OCI-LY1 (cell line): ENCODE measurements around the gene RANGAP1.

ENCODE experiments used
- H2AFZ ChIP-seq: fragments of 200-600 bp; sonication (generic), shearing (Covaris generic); 2 replicates; pipeline ENCODE4 v1.6.0; 2014; ENCODE audit warnings: antibody characterized with exemption, mild to moderate bottlenecking, low read length
- H3F3A ChIP-seq: fragments of 200-600 bp; sonication (generic), shearing (Covaris generic); 2 replicates; pipeline ENCODE4 v1.6.0; 2014; ENCODE audit warnings: mild to moderate bottlenecking, antibody characterized with exemption, low read length, moderate library complexity; ENCODE audit not compliant: insufficient read depth
- H3K27ac ChIP-seq: fragments of 200-600 bp; sonication (generic); 2 replicates; pipeline ENCODE4 v1.5.1; 2014; ENCODE audit warnings: low read length, mixed run types, mild to moderate bottlenecking, low read depth; ENCODE audit not compliant: poor library complexity, severe bottlenecking
- H3K27me3 ChIP-seq: fragments of 200-600 bp; sonication (generic); 2 replicates; pipeline ENCODE4 v1.6.0; 2014; ENCODE audit warnings: antibody characterized with exemption, mild to moderate bottlenecking, low read length, moderate library complexity; ENCODE audit not compliant: insufficient read depth
- H3K36me3 ChIP-seq: fragments of 200-600 bp; sonication (generic); 2 replicates; pipeline ENCODE4 v1.6.1; 2014; ENCODE audit warnings: mild to moderate bottlenecking, antibody characterized with exemption, low read length, moderate library complexity, mixed read lengths; ENCODE audit not compliant: insufficient read depth
- H3K4me1 ChIP-seq: fragments of 200-600 bp; sonication (generic); 2 replicates; pipeline ENCODE4 v1.5.1; 2014; ENCODE audit warnings: mild to moderate bottlenecking, low read length, moderate library complexity; ENCODE audit not compliant: insufficient read depth, severe bottlenecking
- H3K4me2 ChIP-seq: fragments of 200-600 bp; sonication (generic), shearing (Covaris generic); 2 replicates; pipeline ENCODE4 v1.6.1; 2014; ENCODE audit warnings: low read length
- H3K4me3 ChIP-seq: fragments of 200-600 bp; sonication (generic); 2 replicates; pipeline ENCODE4 v1.5.1; 2014; ENCODE audit warnings: low read length, low read depth, mild to moderate bottlenecking, mixed read lengths; ENCODE audit not compliant: poor library complexity, severe bottlenecking
- H3K79me2 ChIP-seq: fragments of 200-600 bp; shearing (Covaris generic); 2 replicates; pipeline ENCODE4 v1.6.1; 2016; ENCODE audit warnings: mixed run types, low read length, mixed read lengths; ENCODE audit not compliant: insufficient read depth
- H3K9ac ChIP-seq: fragments of 200-600 bp; sonication (generic), shearing (Covaris generic); 2 replicates; pipeline ENCODE4 v1.6.1; 2014; ENCODE audit warnings: mild to moderate bottlenecking, low read length, mixed read lengths
- H3K9me2 ChIP-seq: fragments of 200-600 bp; sonication (generic), shearing (Covaris generic); 2 replicates; pipeline ENCODE4 v1.6.1; 2014; ENCODE audit warnings: low read depth, mild to moderate bottlenecking, low read length, mixed read lengths
- H3K9me3 ChIP-seq: fragments of 200-600 bp; shearing (Covaris generic); 2 replicates; pipeline ENCODE4 v1.6.1; 2014; ENCODE audit warnings: low read length, mixed read lengths
- H4K20me1 ChIP-seq: fragments of 200-600 bp; sonication (generic), shearing (Covaris generic); 2 replicates; pipeline ENCODE4 v1.6.0; 2016; ENCODE audit warnings: mild to moderate bottlenecking, low read length; ENCODE audit not compliant: insufficient read depth
- EZH2 ChIP-seq: fragments of 200-600 bp; sonication (generic), shearing (Covaris generic); IDR thresholded peaks from 2 replicates; pipeline ENCODE4 v1.8.0; 2017; ENCODE audit warnings: borderline replicate concordance, mixed run types, mild to moderate bottlenecking, antibody characterized with exemption, low read length, moderate library complexity, mixed read lengths
- TF ChIP-seq, protein P1 (sequence below): fragments of 200-600 bp; sonication (generic), shearing (Covaris generic); IDR thresholded peaks from 2 replicates; pipeline ENCODE4 v1.5.1; 2017; ENCODE audit warnings: mild to moderate bottlenecking, antibody characterized with exemption, low read length, moderate library complexity, mixed read lengths

The RANGAP1 gene

DNA sequence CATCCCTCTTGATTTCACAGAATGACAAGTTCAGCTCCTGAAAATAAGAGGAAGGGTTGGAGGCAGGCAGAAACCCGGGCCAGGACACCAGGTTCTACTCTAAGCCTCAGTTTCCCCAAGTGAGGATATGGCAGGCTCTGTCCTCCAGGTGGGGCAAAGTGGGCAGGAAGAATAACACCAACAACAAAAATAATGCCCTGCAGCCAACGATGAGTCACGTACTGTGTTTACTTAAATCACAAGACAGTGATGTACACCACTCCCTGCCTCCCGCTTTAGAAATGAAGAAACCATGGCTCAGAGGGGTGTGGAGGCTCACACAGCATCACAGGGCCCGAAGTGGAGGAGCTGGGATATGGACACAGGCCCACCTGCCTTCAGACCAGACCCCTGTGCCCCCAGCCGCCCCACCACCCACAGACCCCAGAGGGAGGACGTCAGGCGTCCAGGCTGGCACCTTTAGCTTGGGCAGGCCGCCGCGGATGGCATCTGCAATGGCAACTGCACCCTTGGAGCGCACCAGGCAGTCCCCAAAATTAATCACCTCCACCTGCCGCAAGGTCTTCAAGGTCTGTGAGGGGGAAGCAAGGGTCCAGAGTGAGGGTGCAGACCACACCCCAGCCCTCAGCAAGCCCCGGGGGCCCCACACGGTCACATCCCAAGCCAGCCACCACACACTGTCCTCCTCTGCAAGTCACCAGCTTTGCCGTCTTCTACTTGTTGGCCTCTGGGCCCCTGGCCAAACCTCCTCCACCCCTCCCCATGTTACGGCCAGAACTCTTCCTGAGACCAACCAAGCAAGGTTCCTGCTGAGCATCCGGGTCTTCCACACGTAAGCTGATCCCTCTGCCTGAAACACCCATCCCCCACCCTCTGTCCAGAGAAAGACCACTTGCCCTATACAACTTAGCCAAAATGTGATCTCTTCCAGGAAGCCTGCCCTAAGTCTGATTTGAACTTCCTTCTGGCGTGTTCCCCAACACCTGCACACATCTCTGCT, 29.4 kb downstream of the RANGAP1 start:
- H3K27ac ChIP-seq, result no peak overlapping the region
- no peaks in the 10 kb centered on the region for H3K4me1 ChIP-seq
- H3K4me2 ChIP-seq, result no peak overlapping the region
- no peaks in the 10 kb centered on the region for H3K27me3 ChIP-seq
- no peaks in the 10 kb centered on the region for H3K9me2 ChIP-seq
- no peaks in the 10 kb centered on the region for H3K9me3 ChIP-seq
- H3K36me3 ChIP-seq, result peaks cover 95% of the 10 kb centered on the region
- no peak overlapping the region for H3K9ac ChIP-seq
- no peaks in the 10 kb centered on the region for H4K20me1 ChIP-seq
- TF ChIP-seq, protein P1, sequence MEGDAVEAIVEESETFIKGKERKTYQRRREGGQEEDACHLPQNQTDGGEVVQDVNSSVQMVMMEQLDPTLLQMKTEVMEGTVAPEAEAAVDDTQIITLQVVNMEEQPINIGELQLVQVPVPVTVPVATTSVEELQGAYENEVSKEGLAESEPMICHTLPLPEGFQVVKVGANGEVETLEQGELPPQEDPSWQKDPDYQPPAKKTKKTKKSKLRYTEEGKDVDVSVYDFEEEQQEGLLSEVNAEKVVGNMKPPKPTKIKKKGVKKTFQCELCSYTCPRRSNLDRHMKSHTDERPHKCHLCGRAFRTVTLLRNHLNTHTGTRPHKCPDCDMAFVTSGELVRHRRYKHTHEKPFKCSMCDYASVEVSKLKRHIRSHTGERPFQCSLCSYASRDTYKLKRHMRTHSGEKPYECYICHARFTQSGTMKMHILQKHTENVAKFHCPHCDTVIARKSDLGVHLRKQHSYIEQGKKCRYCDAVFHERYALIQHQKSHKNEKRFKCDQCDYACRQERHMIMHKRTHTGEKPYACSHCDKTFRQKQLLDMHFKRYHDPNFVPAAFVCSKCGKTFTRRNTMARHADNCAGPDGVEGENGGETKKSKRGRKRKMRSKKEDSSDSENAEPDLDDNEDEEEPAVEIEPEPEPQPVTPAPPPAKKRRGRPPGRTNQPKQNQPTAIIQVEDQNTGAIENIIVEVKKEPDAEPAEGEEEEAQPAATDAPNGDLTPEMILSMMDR, result no peak
- TF ChIP-seq EZH2, result no peak
- H2AFZ ChIP-seq, result no peak overlapping the region
- no peaks in the 10 kb centered on the region for H3F3A ChIP-seq
- no peak overlapping the region for H3K4me3 ChIP-seq
- no peaks in the 10 kb centered on the region for H3K79me2 ChIP-seq

GRCh38 chr22:41254230-41254629, 31.8 kb downstream of the RANGAP1 start:
- no peak for TF ChIP-seq EZH2
- TF ChIP-seq, protein P1, result no peak
- Histone ChIP-seq H3K36me3 (peaks cover 95% of the 10 kb centered on the region), H3F3A (no peaks in the 10 kb centered on the region), H3K4me2 (no peak overlapping the region), H3K4me1 (no peaks in the 10 kb centered on the region), H4K20me1 (no peaks in the 10 kb centered on the region), H3K27ac (no peak overlapping the region), H3K27me3 (no peaks in the 10 kb centered on the region), H3K9ac (no peak overlapping the region), H3K79me2 (no peaks in the 10 kb centered on the region), H3K9me3 (no peaks in the 10 kb centered on the region), H3K4me3 (no peak overlapping the region), H2AFZ (no peak overlapping the region), H3K9me2 (no peaks in the 10 kb centered on the region)

DNA sequence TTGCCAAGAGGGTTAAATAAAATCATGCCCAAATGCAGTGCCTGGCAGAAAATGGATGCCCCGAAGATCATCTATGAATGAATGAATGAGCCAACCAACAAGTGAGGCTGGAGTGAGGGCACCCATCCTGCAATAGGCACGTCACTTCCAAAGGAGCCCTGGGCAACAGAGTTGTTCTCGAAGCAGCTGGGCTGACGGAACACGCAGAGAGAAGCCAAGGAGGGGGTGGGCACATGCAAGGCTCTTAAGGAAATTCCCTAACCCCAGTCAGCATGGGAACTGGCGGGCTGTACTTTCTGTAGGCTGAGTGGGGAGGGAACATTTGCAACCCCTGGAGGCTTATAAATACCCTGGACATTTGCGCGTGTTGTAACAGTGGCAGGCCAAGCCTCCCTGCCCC, 33.6 kb downstream of the RANGAP1 start:
- no peaks in the 10 kb centered on the region for H4K20me1 ChIP-seq
- no peaks in the 10 kb centered on the region for H3K4me1 ChIP-seq
- H3K36me3 ChIP-seq, result peaks cover 95% of the 10 kb centered on the region
- no peak overlapping the region for H2AFZ ChIP-seq
- no peak overlapping the region for H3K9ac ChIP-seq
- H3K9me3 ChIP-seq, result no peaks in the 10 kb centered on the region
- H3F3A ChIP-seq, result no peaks in the 10 kb centered on the region
- H3K27ac ChIP-seq, result no peak overlapping the region
- H3K27me3 ChIP-seq, result no peaks in the 10 kb centered on the region
- H3K4me3 ChIP-seq, result no peak overlapping the region
- H3K79me2 ChIP-seq, result no peaks in the 10 kb centered on the region
- no peaks in the 10 kb centered on the region for H3K9me2 ChIP-seq
- TF ChIP-seq, protein P1, result no peak
- TF ChIP-seq EZH2, result no peak
- no peak overlapping the region for H3K4me2 ChIP-seq
